GM20431 (cell line): Measurements from ENCODE around the gene DIP2A.

ENCODE experiments used
- in situ Hi-C: fragments of 300-500 bp; cut with MseI, MboI; formaldehyde crosslinking; loops from one replicate; pipeline ENCODE4 v1.15.0; 2020; ENCODE audit warnings: low sequenced_read_pairs; ENCODE audit not compliant: unreplicated experiment

Gene DIP2A

GRCh38 chr21:46552274-46552673 lies 93.6 kb downstream of the DIP2A start:
- in situ Hi-C loops = no loop called here

- in situ Hi-C loops = no loop called here
Measured at GRCh38 chr21:46552865-46553379, 94.2 kb downstream of the DIP2A start.

GRCh38 chr21:46553993-46554392 lies 95.3 kb downstream of the DIP2A start:
- in situ Hi-C loops = no loop called here

- in situ Hi-C loops = no loop called here
Measured at GRCh38 chr21:46554431-46555224, 95.9 kb downstream of the DIP2A start.

- in situ Hi-C loops = no loop called here
Measured at GRCh38 chr21:46555225-46555617, 96.5 kb downstream of the DIP2A start.

GRCh38 chr21:46555678-46556077 lies 97.0 kb downstream of the DIP2A start:
- in situ Hi-C loops = no loop called here

- in situ Hi-C loops = no loop called here
Measured at GRCh38 chr21:46556802-46557201, 98.1 kb downstream of the DIP2A start.

- in situ Hi-C loops = no loop called here
Measured at GRCh38 chr21:46557469-46557868, 98.8 kb downstream of the DIP2A start.

- in situ Hi-C loops = no loop called here
Measured at GRCh38 chr21:46557919-46558392, 99.3 kb downstream of the DIP2A start.

- in situ Hi-C loops = no loop called here
Measured at GRCh38 chr21:46559291-46559983, 100.7 kb downstream of the DIP2A start.

GRCh38 chr21:46560568-46561444 lies 102.1 kb downstream of the DIP2A start:
- in situ Hi-C loops = no loop called here

GRCh38 chr21:46561445-46562090 lies 102.9 kb downstream of the DIP2A start:
- in situ Hi-C loops = no loop called here

GRCh38 chr21:46562472-46562871 lies 103.8 kb downstream of the DIP2A start:
- in situ Hi-C loops = no loop called here

GRCh38 chr21:46562964-46563607 lies 104.4 kb downstream of the DIP2A start:
- in situ Hi-C loops = no loop called here

GRCh38 chr21:46564391-46564790 lies 105.7 kb downstream of the DIP2A start:
- in situ Hi-C loops = no loop called here

- in situ Hi-C loops = no loop called here
Measured at GRCh38 chr21:46567348-46567747, 108.7 kb downstream of the DIP2A start.

GRCh38 chr21:46568562-46568961 lies 109.9 kb downstream of the DIP2A start:
- in situ Hi-C loops = no loop called here

- in situ Hi-C loops = no loop called here
Measured at GRCh38 chr21:46569081-46569480, 110.4 kb downstream of the DIP2A start.

- in situ Hi-C loops = no loop called here
Measured at GRCh38 chr21:46570119-46570518, 111.4 kb downstream of the DIP2A start.
